ENCODE measurements around the gene ZNF777. TPM values are rescaled to one million over a fixed set of nuclear protein-coding genes. Genes with fewer than 3 reads are reported as not detected.
"Not testable (repeated sequence)": the region's sequence is repeated elsewhere in the genome, so short reads cannot be mapped to it uniquely, and the experiment has no call there.

Gene ZNF777
- polyA plus RNA-seq, 1 donor, result 10.2 TPM

GRCh38 chr7:149495785-149496641 is 35.2 kb upstream of the ZNF777 start:
- Histone ChIP-seq H3K36me3 (ENCODE audit: control insufficient read depth, insufficient read depth, low read length) (peaks cover 28% of the 10 kb centered on the region), H3K27ac (ENCODE audit: low read length) (no peak overlapping the region), H3K4me3 (ENCODE audit: low read length) (peak overlapping the region; percentile 46), H3K27me3 (ENCODE audit: control insufficient read depth, insufficient read depth, low read length) (no peaks in the 10 kb centered on the region), H3K4me1 (ENCODE audit: control insufficient read depth, insufficient read depth, low read length) (no peaks in the 10 kb centered on the region), H3K9me3 (ENCODE audit: control insufficient read depth, low read depth, low read length) (no peaks in the 10 kb centered on the region)
- DNase-seq, result peak; percentile 31 to 43
- no CpG with 5 or more reads among the region's 13 CpGs for WGBS (ENCODE audit: insufficient coverage, low lambda C conversion rate)

GRCh38 chr7:149494738-149495368 is 34.0 kb upstream of the ZNF777 start:
- whole genome bisulfite sequencing (ENCODE audit: insufficient coverage, low lambda C conversion rate), result 90% methylated on average over 2 of the region's 6 CpGs
- no peak for DNase-seq
- no peaks in the 10 kb centered on the region for H3K27me3 ChIP-seq (ENCODE audit: control insufficient read depth, insufficient read depth, low read length)
- H3K9me3 ChIP-seq (ENCODE audit: control insufficient read depth, low read depth, low read length), result no peaks in the 10 kb centered on the region
- no peak overlapping the region for H3K27ac ChIP-seq (ENCODE audit: low read length)
- no peaks in the 10 kb centered on the region for H3K4me1 ChIP-seq (ENCODE audit: control insufficient read depth, insufficient read depth, low read length)
- peaks cover 38% of the 10 kb centered on the region for H3K36me3 ChIP-seq (ENCODE audit: control insufficient read depth, insufficient read depth, low read length)
- H3K4me3 ChIP-seq (ENCODE audit: low read length), result no peak overlapping the region

GRCh38 chr7:149493975-149494374 is 33.1 kb upstream of the ZNF777 start:
- H3K9me3 ChIP-seq (ENCODE audit: control insufficient read depth, low read depth, low read length); DNase-seq; H3K27ac ChIP-seq (ENCODE audit: low read length); H3K4me3 ChIP-seq (ENCODE audit: low read length); H3K27me3 ChIP-seq (ENCODE audit: control insufficient read depth, insufficient read depth, low read length); H3K4me1 ChIP-seq (ENCODE audit: control insufficient read depth, insufficient read depth, low read length): not testable (repeated sequence)
- WGBS (ENCODE audit: insufficient coverage, low lambda C conversion rate), result no CpG with 5 or more reads among the region's 20 CpGs
- peaks cover 43% of the 10 kb centered on the region for H3K36me3 ChIP-seq (ENCODE audit: control insufficient read depth, insufficient read depth, low read length)

- Histone ChIP-seq H3K36me3 (ENCODE audit: control insufficient read depth, insufficient read depth, low read length) (peaks cover 47% of the 10 kb centered on the region), H3K4me3 (ENCODE audit: low read length) (no peak overlapping the region), H3K27ac (ENCODE audit: low read length) (no peak overlapping the region), H3K27me3 (ENCODE audit: control insufficient read depth, insufficient read depth, low read length) (no peaks in the 10 kb centered on the region), H3K9me3 (ENCODE audit: control insufficient read depth, low read depth, low read length) (no peaks in the 10 kb centered on the region), H3K4me1 (ENCODE audit: control insufficient read depth, insufficient read depth, low read length) (no peaks in the 10 kb centered on the region)
- DNase-seq, result no peak
- no CpG with 5 or more reads among the region's 9 CpGs for WGBS (ENCODE audit: insufficient coverage, low lambda C conversion rate)
Observed at GRCh38 chr7:149493366-149493765, 32.5 kb upstream of the ZNF777 start.

- H3K4me3 ChIP-seq (ENCODE audit: low read length), result no peak overlapping the region
- no peaks in the 10 kb centered on the region for H3K27me3 ChIP-seq (ENCODE audit: control insufficient read depth, insufficient read depth, low read length)
- H3K36me3 ChIP-seq (ENCODE audit: control insufficient read depth, insufficient read depth, low read length), result peaks cover 57% of the 10 kb centered on the region
- WGBS (ENCODE audit: insufficient coverage, low lambda C conversion rate), result no CpG with 5 or more reads among the region's 15 CpGs
- no peak for DNase-seq
- H3K9me3 ChIP-seq (ENCODE audit: control insufficient read depth, low read depth, low read length), result no peaks in the 10 kb centered on the region
- no peak overlapping the region for H3K27ac ChIP-seq (ENCODE audit: low read length)
- H3K4me1 ChIP-seq (ENCODE audit: control insufficient read depth, insufficient read depth, low read length), result no peaks in the 10 kb centered on the region
Observed at GRCh38 chr7:149490083-149490760, 29.4 kb upstream of the ZNF777 start.

GRCh38 chr7:149489391-149490024 is 28.6 kb upstream of the ZNF777 start:
- Histone ChIP-seq H3K9me3 (ENCODE audit: control insufficient read depth, low read depth, low read length) (no peaks in the 10 kb centered on the region), H3K4me3 (ENCODE audit: low read length) (no peak overlapping the region), H3K27ac (ENCODE audit: low read length) (no peak overlapping the region), H3K27me3 (ENCODE audit: control insufficient read depth, insufficient read depth, low read length) (no peaks in the 10 kb centered on the region), H3K36me3 (ENCODE audit: control insufficient read depth, insufficient read depth, low read length) (peaks cover 57% of the 10 kb centered on the region), H3K4me1 (ENCODE audit: control insufficient read depth, insufficient read depth, low read length) (no peaks in the 10 kb centered on the region)
- no peak for DNase-seq
- 95% methylated on average over 4 of the region's 15 CpGs for WGBS (ENCODE audit: insufficient coverage, low lambda C conversion rate)

- no peaks in the 10 kb centered on the region for H3K4me1 ChIP-seq (ENCODE audit: control insufficient read depth, insufficient read depth, low read length)
- H3K27me3 ChIP-seq (ENCODE audit: control insufficient read depth, insufficient read depth, low read length), result no peaks in the 10 kb centered on the region
- DNase-seq, result no peak
- H3K36me3 ChIP-seq (ENCODE audit: control insufficient read depth, insufficient read depth, low read length), result peaks cover 35% of the 10 kb centered on the region
- H3K4me3 ChIP-seq (ENCODE audit: low read length), result no peak overlapping the region
- peaks cover 3% of the 10 kb centered on the region for H3K9me3 ChIP-seq (ENCODE audit: control insufficient read depth, low read depth, low read length)
- H3K27ac ChIP-seq (ENCODE audit: low read length), result no peak overlapping the region
- WGBS (ENCODE audit: insufficient coverage, low lambda C conversion rate), result no CpG with 5 or more reads among the region's 1 CpG
Observed at GRCh38 chr7:149479568-149479967, 18.7 kb upstream of the ZNF777 start.

GRCh38 chr7:149478754-149479153 is 17.9 kb upstream of the ZNF777 start:
- 100% methylated on average over 1 of the region's 1 CpG for WGBS (ENCODE audit: insufficient coverage, low lambda C conversion rate)
- DNase-seq, result no peak
- Histone ChIP-seq H3K4me1 (ENCODE audit: control insufficient read depth, insufficient read depth, low read length) (no peaks in the 10 kb centered on the region), H3K27me3 (ENCODE audit: control insufficient read depth, insufficient read depth, low read length) (no peaks in the 10 kb centered on the region), H3K27ac (ENCODE audit: low read length) (no peak overlapping the region), H3K4me3 (ENCODE audit: low read length) (no peak overlapping the region), H3K36me3 (ENCODE audit: control insufficient read depth, insufficient read depth, low read length) (peaks cover 43% of the 10 kb centered on the region), H3K9me3 (ENCODE audit: control insufficient read depth, low read depth, low read length) (peaks cover 8% of the 10 kb centered on the region)

GRCh38 chr7:149477494-149478443 is 16.9 kb upstream of the ZNF777 start:
- DNase-seq, result no peak
- no peak overlapping the region for H3K27ac ChIP-seq (ENCODE audit: low read length)
- H3K36me3 ChIP-seq (ENCODE audit: control insufficient read depth, insufficient read depth, low read length), result peaks cover 52% of the 10 kb centered on the region
- WGBS (ENCODE audit: insufficient coverage, low lambda C conversion rate), result no CpG with 5 or more reads among the region's 18 CpGs
- no peaks in the 10 kb centered on the region for H3K27me3 ChIP-seq (ENCODE audit: control insufficient read depth, insufficient read depth, low read length)
- no peak overlapping the region for H3K4me3 ChIP-seq (ENCODE audit: low read length)
- no peaks in the 10 kb centered on the region for H3K4me1 ChIP-seq (ENCODE audit: control insufficient read depth, insufficient read depth, low read length)
- H3K9me3 ChIP-seq (ENCODE audit: control insufficient read depth, low read depth, low read length), result peaks cover 8% of the 10 kb centered on the region
